Chondrocyte (in vitro differentiated cells): ENCODE data around the gene FAM120B. TPM values are rescaled to one million over a fixed set of nuclear protein-coding genes. Genes with fewer than 3 reads are reported as not detected.

Experiments used
- DNase-seq: peaks from one replicate; pipeline ENCODE4 v3.0.0; 2021; ENCODE audit warnings: mixed read lengths, low spot score
- H3K27ac Mint-ChIP-seq: one replicate; pipeline ENCODE4 v1.8.0; 2021; ENCODE audit warnings: mild to moderate bottlenecking, moderate library complexity, mixed read lengths; ENCODE audit not compliant: unreplicated experiment
- H3K27me3 Mint-ChIP-seq: 2 replicates; pipeline ENCODE4 v1.8.0; 2021; ENCODE audit warnings: low read depth, mixed read lengths
- H3K36me3 Mint-ChIP-seq: 2 replicates; pipeline ENCODE4 v1.8.0; 2021; ENCODE audit warnings: low read depth, mixed read lengths
- H3K4me1 Mint-ChIP-seq: 2 replicates; pipeline ENCODE4 v1.8.0; 2021; ENCODE audit warnings: low read depth, mild to moderate bottlenecking, mixed read lengths
- H3K4me3 Mint-ChIP-seq: one replicate; pipeline ENCODE4 v1.8.0; 2021; ENCODE audit warnings: mild to moderate bottlenecking, moderate library complexity, mixed read lengths; ENCODE audit not compliant: unreplicated experiment
- H3K9me3 Mint-ChIP-seq: 2 replicates; pipeline ENCODE4 v1.8.0; 2021; ENCODE audit warnings: low read depth, mixed read lengths
- CTCF ChIP-seq: fragments of 200-600 bp; sonication (generic); IDR thresholded peaks from 2 replicates; pipeline ENCODE4 v1.5.0; 2021; ENCODE audit warnings: antibody characterized with exemption, mild to moderate bottlenecking, moderate library complexity
- total RNA-seq: library from RNA; stranded (reverse); gene quantifications from 3 replicates; pipeline ENCODE4 v1.2.1, GENCODE V29; 2021

Gene FAM120B
- total RNA-seq, 1 donor from 2014 or later, result 26.8 TPM

GRCh38 chr6:170363255-170363654, 56.7 kb downstream of the FAM120B start:
- no peak for DNase-seq
- no peak overlapping the region for H3K27ac Mint-ChIP-seq
- no peaks in the 10 kb centered on the region for H3K27me3 Mint-ChIP-seq
- H3K4me1 Mint-ChIP-seq, result peaks cover 28% of the 10 kb centered on the region
- no peak for TF ChIP-seq CTCF
- no peak overlapping the region for H3K4me3 Mint-ChIP-seq
- peaks cover 15% of the 10 kb centered on the region for H3K36me3 Mint-ChIP-seq
- H3K9me3 Mint-ChIP-seq, result no peaks in the 10 kb centered on the region

GRCh38 chr6:170365121-170365520, 58.6 kb downstream of the FAM120B start:
- H3K27ac Mint-ChIP-seq, result no peak overlapping the region
- TF ChIP-seq CTCF, result no peak
- H3K36me3 Mint-ChIP-seq, result peaks cover 16% of the 10 kb centered on the region
- no peak for DNase-seq
- no peaks in the 10 kb centered on the region for H3K9me3 Mint-ChIP-seq
- no peak overlapping the region for H3K4me3 Mint-ChIP-seq
- no peaks in the 10 kb centered on the region for H3K27me3 Mint-ChIP-seq
- peaks cover 35% of the 10 kb centered on the region for H3K4me1 Mint-ChIP-seq

- no peak for DNase-seq
Measured at GRCh38 chr6:170365593-170365992, 59.0 kb downstream of the FAM120B start.

GRCh38 chr6:170366248-170366960, 59.8 kb downstream of the FAM120B start:
- Mint-ChIP-seq H3K4me3 (no peak overlapping the region), H3K27ac (peak overlapping the region; percentile 73), H3K4me1 (peaks cover 39% of the 10 kb centered on the region), H3K9me3 (no peaks in the 10 kb centered on the region), H3K36me3 (peaks cover 19% of the 10 kb centered on the region), H3K27me3 (no peaks in the 10 kb centered on the region)
- TF ChIP-seq CTCF, result no peak
- DNase-seq, result no peak

More at GRCh38 chr6:170365593-170365992, 59.0 kb downstream of the FAM120B start:
- TF ChIP-seq CTCF, result no peak
- Mint-ChIP-seq H3K4me1 (peaks cover 35% of the 10 kb centered on the region), H3K36me3 (peaks cover 13% of the 10 kb centered on the region), H3K4me3 (no peak overlapping the region), H3K27ac (no peak overlapping the region), H3K9me3 (no peaks in the 10 kb centered on the region), H3K27me3 (no peaks in the 10 kb centered on the region)

GRCh38 chr6:170367241-170367640, 60.7 kb downstream of the FAM120B start:
- no peaks in the 10 kb centered on the region for H3K9me3 Mint-ChIP-seq
- no peak for TF ChIP-seq CTCF
- DNase-seq, result no peak

More at GRCh38 chr6:170367241-170367640, 60.7 kb downstream of the FAM120B start:
- Mint-ChIP-seq H3K4me3 (no peak overlapping the region), H3K27me3 (no peaks in the 10 kb centered on the region), H3K27ac (peak overlapping the region; percentile 73), H3K36me3 (peaks cover 19% of the 10 kb centered on the region), H3K4me1 (peaks cover 39% of the 10 kb centered on the region)
